GM21576 (cell line): ENCODE data around the gene GALNT17.

Source experiments
- ATAC-seq: cut with Tn5 transposase; IDR thresholded peaks from one replicate; pipeline ENCODE4 v1.9.1; 2021; ENCODE audit warnings: mild to moderate bottlenecking, moderate library complexity; ENCODE audit not compliant: unreplicated experiment

The GALNT17 gene

DNA sequence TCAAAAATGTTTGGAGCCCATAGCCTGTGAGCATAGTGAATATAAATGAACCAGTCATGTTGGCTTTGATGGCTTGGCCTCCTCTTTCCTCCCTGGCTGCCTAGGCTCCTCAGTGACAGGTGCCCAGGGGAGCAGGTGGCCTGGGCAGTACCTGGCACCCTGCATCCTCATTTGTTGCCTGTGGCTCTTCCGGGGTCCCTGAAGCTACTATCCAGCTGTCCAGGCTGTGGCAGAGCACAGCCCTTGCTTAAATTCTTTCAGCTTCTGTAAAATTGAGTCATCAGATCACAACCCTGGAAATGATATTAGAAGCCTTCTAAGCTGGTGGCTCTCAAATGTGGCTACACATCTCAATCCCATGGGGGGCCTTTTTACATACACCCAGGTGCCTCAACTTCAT, 525.4 kb downstream of the GALNT17 start:
- no peak for ATAC-seq

DNA sequence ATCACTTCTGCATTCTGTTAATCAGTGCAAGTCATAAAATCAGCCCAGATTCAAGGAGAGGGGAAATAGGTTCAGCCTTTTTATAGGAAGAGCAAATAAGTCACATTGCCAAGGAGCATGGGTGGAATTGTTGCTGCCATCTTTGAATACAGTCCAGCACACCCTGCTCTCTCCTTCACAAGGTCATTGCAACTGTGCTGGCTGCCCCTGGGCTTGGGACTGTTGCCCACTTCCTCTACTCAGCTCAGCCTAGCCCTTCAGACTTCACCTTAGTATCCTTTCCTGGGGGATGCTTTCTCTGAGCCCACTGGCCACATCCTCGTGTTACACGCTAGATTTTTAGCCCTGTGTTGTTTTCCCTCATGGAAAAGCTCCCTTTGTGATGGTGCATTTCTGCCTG, 527.7 kb downstream of the GALNT17 start:
- no peak for ATAC-seq

DNA sequence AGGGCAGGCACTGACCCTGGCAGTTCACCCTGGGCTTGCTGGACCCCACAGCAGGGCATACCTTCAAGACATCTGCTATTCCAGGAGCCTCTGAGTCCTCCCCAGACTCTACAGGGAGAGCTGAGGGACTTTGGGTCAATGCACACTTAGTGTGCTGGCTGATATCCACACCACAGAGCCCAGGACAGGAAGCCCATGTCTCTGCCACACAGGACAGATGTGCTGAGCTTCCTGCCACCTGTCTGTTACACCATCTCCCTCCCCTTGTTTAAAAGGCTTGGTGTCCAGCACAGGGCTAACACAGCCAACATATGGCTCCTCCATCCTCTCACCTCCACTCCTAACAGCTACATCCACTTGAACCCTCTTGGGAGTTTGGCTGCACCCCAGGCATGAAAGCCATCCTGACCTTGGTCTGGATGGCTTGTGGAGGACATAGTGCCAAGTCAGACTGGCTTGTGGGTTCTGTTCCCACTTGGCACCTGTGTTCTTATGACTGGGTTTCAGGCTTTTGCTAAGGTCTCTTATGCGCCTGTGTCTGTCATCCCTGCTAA, 529.8 kb downstream of the GALNT17 start:
- no peak for ATAC-seq

DNA sequence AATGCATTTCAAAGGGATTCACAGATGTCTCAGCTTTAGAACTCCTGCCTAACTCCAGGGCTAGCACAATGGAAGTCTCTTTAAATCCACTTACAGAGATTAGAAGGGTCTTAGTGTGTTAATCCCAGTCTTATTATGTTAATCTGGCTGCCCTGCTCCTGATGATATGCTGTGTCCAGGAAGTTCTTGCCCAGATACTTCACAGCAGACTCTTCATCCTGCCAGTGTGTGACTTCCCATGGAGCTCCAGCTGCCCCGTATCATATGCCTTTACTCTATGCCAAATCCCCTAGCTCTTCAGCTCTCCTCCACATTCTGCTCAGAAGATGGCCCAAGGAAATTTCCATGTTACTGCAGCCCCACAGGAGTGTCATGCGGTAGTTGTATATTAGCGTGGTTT, 533.8 kb downstream of the GALNT17 start:
- no peak for ATAC-seq

DNA sequence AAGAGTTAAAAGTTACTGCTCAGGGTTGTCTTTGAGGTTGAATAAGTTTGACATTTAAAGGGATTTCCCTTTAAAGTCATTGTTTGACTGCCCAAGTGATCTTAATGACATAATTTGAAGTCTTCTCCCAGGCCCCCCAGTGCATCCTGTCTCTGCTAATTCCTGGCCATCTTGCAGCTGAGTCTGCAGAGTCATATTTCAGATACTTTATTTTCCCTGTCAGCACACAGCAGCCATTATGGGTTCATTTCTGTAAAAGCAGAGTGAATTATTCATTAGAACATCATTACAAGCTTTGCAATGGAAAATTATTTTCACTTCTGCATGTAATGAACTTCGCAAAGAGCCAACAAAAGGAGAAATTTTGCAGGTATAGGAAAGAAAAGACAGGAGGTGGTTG, 536.6 kb downstream of the GALNT17 start:
- ATAC-seq = no peak

DNA sequence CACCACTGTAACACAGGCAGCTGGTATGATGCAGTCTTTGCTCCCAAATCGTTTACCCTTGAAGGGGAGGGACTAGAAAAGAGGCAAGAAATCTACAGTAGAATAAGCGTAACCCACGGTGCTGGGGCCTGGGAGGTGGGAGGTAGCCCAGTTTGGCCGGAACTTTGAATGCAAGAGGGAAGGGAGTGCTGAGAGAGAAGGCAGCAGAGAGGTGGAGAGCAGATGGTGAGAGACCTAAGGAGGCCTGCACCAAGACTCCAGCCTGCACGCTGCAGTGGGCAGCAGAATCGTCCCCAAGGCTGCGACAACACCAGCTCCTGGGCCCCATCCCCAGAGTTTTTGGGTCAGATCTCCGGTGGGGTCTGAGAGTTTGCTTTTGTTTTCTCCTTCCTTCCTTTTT, 547.5 kb downstream of the GALNT17 start:
- ATAC-seq = no peak

DNA sequence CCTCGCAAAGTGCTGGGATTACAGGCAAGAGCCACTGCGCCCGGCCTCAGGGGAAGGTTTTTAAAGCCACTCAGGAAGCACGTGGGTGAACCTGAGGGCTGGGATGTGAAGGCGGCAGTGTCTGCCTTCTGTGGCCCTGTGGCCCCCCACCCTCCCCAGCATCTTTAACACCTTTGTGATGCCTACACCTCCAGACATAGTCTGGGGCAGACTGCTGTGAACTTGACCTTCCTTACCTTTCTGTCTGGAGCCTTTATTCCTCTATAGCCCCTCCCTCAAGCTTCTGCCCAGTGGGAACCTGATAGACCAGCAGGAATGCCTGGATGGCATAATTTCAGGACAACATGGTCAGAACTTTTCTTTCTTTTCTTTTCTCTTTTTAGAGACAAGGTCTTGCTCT, 550.2 kb downstream of the GALNT17 start:
- no peak for ATAC-seq

DNA sequence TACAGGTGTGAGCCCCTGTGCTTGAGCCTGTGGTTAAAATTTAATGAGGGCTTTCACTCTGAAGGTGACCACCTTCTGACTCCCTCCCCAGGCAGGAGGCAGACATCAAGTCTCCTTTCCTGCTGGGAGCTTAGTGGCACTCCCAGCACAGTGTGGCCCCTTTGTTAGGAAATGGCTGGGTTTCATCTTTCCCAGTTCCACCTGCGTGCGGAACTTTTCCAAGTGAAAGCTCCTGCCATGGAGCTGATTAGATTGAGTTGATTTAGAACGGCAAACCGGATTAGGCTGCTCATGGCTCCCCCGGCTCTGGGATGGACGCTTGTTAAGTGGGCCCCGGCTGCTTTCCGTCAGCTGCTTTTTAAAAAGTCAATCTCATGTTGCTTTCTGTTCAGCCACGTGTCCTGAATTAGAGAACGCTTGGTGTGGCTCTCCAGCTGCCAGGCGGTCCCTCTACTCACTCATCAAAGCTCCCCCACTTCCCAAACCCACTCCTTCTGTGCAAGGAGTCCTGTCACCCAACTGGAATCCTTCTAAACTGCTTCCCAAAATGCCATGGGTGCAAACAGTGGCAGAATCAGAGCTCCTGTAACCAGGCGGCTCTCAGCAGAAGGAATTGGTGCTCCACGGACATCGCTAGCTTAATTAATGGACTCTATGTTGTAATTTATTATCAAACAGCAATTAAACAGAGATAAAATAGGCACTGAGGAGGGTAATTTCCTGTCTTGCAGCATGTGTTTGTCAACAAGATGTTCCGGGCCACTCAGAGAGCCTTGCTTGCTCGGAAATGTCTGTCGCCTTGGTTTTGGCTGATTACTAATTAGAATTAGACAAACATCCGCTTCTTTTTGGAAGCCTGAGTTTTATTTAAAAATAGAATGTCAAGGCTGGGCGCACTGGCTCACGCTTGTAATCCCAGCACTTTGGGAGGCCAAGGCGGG, 551.2 kb downstream of the GALNT17 start:
- ATAC-seq = no peak

DNA sequence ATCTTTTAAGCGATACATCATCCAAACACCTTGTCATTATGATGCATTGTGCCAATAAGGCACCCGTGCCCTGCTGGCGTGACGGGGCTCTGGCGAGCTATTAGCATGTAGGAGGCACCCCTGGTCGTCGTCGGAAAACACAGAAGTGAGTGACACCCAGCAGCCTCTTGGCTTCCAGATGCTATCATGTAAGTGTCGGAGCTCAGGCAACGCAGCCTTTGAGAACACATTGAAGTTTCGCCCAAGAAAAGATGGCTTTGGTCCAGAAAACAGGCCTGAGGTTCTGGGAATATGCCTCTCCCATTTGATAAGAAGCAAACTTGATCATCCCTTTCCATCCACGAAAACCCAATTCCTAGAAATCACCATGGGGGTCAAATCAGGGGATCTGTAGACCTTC, 555.3 kb downstream of the GALNT17 start:
- no peak for ATAC-seq

DNA sequence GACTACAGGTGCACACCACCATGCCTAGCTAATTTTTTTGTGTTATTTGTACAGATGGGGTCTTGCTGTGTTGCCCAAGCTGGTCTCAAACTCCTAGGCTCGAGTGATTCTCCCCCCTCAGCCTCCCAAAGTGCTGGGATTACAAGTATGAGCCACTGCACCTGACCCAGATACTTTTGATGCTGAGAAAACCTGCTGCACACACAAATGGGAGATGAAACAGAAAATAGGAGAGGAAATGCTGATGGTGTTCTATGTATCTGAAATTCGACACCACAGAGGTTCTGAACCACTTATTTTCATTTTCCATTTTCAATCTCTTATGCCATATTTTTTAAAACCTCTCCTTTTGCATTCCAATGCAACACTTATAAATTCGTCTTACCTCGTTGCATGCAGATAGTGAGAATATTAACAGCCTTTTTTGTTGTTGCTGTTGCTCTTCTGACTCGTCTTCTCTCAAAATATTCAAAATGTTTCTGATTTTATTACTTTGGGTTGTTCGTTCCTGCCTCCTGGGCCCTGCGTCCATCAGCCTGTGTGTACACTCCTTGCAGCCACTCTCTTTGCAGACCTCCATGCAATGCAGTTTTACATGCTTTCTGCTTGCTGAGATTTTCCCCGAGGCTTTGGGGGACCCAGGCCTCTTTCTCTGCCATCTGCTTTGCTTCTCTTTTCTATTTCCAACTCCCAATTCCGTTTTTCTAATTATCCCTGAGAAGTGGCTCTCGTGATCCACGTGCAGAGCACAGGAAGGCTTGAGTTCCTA, 556.1 kb downstream of the GALNT17 start:
- ATAC-seq = no peak

DNA sequence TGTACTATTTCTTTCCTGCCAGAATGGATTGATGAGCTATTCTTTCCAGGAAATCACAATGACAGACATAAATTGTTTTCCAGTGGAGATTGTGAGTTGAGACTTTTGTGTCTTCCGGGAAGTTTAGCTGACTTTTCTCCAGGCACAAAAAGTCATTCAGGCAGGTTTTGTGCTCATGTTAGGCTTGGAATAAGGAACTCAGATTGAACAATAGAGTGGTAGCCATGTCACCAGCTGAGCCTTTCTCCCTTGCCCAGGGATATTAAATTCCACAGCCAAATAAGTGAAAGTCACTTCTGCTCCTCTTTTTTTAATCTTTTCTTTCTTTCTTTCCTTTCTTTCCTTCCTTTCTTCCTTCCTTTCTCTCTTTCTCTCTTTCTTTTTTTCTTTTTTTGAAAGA, 559.6 kb downstream of the GALNT17 start:
- ATAC-seq = no peak

DNA sequence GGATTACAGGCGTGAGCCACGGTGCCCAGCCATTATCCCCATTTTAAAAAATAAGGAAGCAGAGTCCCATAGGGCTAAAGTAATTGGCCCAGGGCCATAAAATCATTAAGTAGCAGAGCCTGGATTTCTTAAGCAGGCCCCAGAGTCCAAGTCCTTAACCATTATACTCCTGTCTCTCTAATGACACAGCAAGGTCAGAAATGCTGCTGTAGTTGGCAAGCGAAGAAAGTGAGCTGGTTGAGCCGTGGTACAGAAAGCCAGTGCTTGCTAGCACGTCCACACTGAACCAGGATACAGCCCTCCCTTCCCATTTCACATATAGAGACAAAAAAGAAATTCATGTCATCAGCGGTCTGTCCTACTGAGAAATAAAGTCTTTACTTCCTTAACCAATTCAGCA, 562.7 kb downstream of the GALNT17 start:
- ATAC-seq = no peak

DNA sequence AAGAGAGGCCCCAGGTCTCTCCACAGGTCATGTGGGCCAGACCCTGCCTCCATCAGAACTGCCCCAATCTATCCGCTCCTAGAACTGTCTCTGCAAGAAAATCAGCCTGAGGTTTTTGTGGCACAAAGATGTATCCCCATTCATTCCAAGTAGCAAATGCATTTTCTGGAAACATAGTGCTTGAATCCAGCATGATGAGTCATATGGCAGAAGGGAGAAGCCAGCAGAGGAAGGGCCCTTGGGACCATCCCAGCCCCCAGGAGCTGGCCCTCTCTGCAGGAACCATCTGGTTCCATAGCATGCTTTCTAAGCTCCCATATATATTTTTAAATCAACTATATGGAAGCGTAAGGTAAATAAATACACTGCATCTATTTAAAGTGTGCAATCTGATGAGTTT, 563.2 kb downstream of the GALNT17 start:
- no peak for ATAC-seq

DNA sequence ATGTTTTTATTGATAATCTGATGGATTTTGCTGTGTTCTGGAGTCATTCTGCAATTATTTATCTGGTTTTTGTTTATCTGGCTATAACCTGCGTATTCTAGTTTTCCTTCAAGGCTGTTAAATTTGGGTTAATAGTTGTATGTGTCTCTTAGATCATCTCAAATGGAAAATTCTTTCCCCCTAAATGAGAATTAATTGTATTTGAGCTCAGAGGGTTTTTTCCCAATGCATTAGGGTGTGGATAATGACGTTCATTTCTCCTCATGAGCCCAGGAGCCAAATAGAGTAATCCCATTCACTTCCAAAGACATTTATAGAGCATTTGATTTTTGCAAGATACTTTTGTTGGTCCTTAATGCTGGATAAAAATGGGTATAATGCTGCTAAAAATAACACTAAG, 564.6 kb downstream of the GALNT17 start:
- no peak for ATAC-seq

DNA sequence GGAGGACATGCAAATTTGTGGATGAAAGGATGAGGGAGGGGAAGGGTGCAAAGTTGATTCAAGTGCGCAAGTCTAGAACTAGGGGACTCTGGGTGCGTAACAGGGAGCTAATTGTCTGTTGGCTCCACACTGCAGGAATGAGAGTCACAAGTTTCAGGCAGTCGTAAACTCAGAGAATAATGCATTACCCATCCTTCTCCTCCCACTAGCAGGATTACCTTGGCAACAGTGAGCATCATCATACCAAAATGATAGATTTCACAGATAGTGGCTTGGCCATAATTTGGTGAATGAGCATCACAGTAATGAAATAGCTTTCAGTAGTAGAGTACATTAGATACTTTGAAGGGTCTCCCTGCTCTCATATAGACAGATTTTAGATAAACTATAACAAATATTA, 565.5 kb downstream of the GALNT17 start:
- no peak for ATAC-seq

DNA sequence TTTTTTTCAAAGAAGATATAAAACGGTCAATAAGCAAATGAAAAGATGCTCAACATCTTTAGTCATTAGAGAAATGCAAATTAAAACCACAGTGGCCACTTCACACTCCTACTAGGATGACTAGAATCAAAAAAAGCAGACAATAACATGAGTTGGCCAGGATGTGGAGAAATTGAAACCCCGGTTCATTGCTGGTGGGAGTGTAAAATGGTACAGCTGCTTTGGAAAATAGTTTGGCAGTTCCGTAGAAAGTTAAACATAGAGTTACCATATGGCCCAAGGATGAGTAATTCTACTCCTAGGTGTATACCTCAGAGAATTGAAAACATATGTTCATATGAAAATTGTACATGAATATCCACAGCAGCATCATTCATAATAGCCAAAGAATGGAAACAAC, 573.3 kb downstream of the GALNT17 start:
- no peak for ATAC-seq

DNA sequence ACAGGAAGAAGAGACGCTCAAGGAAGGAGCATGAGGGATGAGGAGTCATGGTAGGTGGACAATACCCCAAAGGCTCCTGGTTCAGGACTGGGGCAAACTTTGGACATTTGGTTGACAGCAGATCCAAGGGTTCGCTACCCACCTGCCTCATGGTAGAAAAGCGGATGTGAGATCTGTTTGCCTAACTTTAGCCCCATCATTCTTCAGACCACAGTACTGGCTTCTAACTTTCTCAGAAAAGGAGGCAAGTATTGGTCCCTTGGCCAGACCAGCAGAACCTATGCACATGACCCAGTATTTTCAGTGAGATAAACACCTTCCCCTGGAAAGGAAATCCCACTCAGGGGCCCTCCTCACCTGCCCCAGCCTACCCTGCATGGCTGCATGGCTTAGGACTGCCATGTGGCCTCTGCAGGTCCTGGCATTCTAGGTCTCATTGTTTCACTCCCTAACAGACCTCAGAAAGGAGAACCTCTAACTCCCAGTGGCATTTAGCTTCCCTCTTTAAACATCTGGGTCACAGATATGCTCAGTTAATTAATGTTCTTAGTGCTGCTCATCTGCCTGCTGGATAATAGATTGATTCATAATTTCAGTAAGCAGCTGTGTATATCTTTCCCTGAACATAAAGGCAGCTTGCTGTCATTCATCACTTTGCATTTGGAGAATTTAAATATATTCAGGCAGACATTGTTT, 574.1 kb downstream of the GALNT17 start:
- no peak for ATAC-seq

DNA sequence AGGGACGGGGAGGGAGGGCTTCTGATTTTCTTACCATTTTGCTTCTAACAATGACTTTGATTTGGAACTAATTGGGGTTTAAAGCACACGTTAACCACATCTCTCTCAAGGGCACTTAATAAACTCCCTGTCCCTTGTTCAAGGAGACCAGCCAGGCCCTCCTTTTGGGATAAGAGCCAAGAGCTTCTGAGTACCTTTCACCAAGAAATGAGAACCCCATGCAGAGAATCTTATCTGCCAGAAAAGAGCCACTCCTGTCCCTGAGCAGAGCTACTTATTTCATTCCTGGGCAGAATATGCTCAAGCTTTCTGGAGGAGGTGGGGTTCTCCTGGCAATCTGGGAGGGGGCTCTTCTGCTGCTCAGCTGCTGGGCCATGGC, 574.6 kb downstream of the GALNT17 start:
- no peak for ATAC-seq

DNA sequence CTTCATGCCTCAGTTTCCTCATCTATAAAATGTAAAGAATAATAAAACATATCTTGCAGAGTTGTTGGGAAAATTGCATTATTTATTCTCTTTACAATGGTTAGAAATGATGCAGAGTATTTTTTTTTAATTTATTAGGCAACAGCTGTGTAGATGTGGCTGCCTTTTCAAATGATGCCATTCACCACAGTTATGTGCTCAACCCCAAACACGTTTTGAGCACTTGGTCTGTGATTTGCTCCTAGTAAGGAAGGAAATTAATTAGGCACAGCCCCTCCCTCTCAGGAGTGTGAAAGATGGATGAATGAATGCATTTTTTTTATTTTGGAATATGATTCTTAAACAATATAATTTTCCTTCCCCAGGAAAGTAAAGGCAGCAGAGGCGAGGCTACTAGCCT, 575.1 kb downstream of the GALNT17 start:
- no peak for ATAC-seq

DNA sequence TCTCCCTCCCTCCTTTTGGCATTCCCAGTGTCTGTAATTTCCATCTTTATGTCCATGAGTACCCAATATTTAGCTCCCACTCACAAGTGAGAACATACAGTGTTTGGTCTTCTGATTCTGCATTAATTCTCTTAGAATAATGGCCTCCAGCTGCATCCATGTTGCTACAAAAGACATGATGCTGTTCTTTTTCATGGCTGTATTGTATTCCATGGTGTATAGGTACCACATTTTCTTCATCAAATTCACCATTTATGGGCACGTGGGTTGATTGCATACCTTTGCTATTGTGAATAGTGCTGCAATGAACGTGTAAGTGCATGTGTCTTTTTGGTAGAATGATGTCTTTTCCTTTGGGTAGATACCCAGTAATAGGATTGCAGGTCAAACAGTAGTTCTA, 576.8 kb downstream of the GALNT17 start:
- no peak for ATAC-seq

DNA sequence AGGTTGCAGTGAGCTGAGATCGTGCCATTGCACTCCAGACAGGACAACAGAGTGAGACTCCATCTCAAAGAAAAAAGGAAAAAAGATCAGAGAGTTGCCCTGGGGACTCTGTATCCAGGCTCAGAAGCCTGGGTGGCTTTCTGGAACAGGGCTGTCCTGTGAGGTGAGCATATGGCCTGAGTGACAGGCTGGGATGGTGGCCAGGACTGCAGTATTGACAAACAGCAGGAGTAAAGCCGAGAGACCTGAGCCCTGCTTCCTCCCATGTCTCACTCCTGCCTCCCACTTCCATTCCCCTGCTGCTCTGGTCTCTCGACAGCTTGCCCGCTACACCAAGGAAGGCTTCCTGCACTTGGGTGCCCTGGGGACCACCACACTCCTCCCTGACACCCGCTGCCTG, 578.5 kb downstream of the GALNT17 start:
- no peak for ATAC-seq
